ENCODE measurements around the gene OXTR.

DNA sequence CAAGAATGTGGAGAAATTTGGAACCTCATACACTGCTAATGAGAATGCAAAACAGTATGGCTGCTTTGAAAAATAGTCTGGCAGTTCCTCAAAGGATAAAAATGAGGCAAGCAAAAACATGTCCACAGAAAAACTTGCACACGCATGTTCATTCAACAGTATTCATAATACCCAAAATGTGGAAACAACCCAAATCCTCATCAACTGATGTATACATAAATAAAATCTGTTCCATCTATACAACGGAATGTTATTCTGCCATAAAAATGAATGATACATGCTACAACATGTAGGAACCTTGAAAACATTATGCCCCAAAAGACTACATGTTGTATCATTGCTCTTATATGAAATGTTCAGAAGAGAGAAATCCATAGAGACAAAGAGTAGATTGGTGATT lies 36.4 kb upstream of the OXTR start:
- TF ChIP-seq CTCF (IDR thresholded peaks at IDR 0.05) (no peak), ZFX (IDR thresholded peaks at IDR 0.05; ENCODE audit: borderline replicate concordance) (no peak)

All from 22Rv1 (cell line).